CD4-positive, alpha-beta T cell (primary cell): ENCODE measurements around the gene CDRT15. TPM values are rescaled to one million over a fixed set of nuclear protein-coding genes. Genes with fewer than 3 reads are reported as not detected.

Experiments used
- ATAC-seq: fragments of 200-7000 bp; cut with Tn5 transposase; one replicate; pipeline ENCODE4 v1.10.0; 2022; ENCODE audit warnings: mild to moderate bottlenecking; ENCODE audit not compliant: poor library complexity
- CTCF ChIA-PET: fragments of 350-600 bp; sonication (Branson Sonifier 250); formaldehyde crosslinking; loops from one replicate; lab custom pipeline; 2021; ENCODE audit warnings: antibody characterized with exemption, inconsistent platforms; lab: Charles Lee
- POLR2A ChIA-PET: fragments of 350-600 bp; sonication (Branson Sonifier 250); formaldehyde crosslinking; loops from one replicate; lab custom pipeline; 2021; ENCODE audit warnings: antibody characterized with exemption, inconsistent platforms; lab: Charles Lee
- DNase-seq, 14 experiments: peaks; one replicate each; pipeline ENCODE4 v3.0.0-alpha.2; 2013 to 2020; ENCODE audit warnings: mixed read lengths in 2 of 14
- H3K27ac ChIP-seq, 2 donors: one replicate each; pipeline versions ENCODE4 v1.5.1 to v1.7.0; 2013; ENCODE audit warnings: low read length in 2 of 2, low read depth in 1 of 2, mild to moderate bottlenecking in 1 of 2
- H3K27me3 ChIP-seq, 2 experiments: 1 replicate in 1 of 2; 2 replicates in 1 of 2; pipeline versions ENCODE4 v1.6.1 to v1.7.0; 2013; ENCODE audit warnings: low read length in 2 of 2, control low read depth in 1 of 2, mild to moderate bottlenecking in 1 of 2, moderate library complexity in 1 of 2; ENCODE audit not compliant: insufficient read depth in 2 of 2, control insufficient read depth in 1 of 2
- H3K36me3 ChIP-seq: one replicate; pipeline ENCODE4 v1.6.1; 2013; ENCODE audit warnings: low read length, control low read depth; ENCODE audit not compliant: insufficient read depth
- H3K4me1 ChIP-seq: one replicate; pipeline ENCODE4 v1.6.1; 2013; ENCODE audit warnings: low read length, control low read depth; ENCODE audit not compliant: insufficient read depth
- H3K4me3 ChIP-seq: one replicate; pipeline ENCODE4 v1.5.1; 2013; ENCODE audit warnings: mild to moderate bottlenecking, low read length, moderate library complexity
- H3K9me3 ChIP-seq, 2 experiments: 1 replicate in 1 of 2; 2 replicates in 1 of 2; pipeline versions ENCODE4 v1.6.1 to v1.7.0; 2013; ENCODE audit warnings: low read length in 2 of 2, mild to moderate bottlenecking in 2 of 2, control low read depth in 1 of 2, moderate library complexity in 1 of 2; ENCODE audit not compliant: control insufficient read depth in 1 of 2, insufficient read depth in 1 of 2
- H3K27ac Mint-ChIP-seq: one replicate; pipeline ENCODE4 v1.8.0; 2020; ENCODE audit warnings: mixed read lengths
- H3K27me3 Mint-ChIP-seq: one replicate; pipeline ENCODE4 v1.8.0; 2021; ENCODE audit warnings: mixed read lengths
- H3K36me3 Mint-ChIP-seq: one replicate; pipeline ENCODE4 v1.8.0; 2021; ENCODE audit warnings: low read depth, mixed read lengths
- H3K4me1 Mint-ChIP-seq: one replicate; pipeline ENCODE4 v1.8.0; 2021; ENCODE audit warnings: low read depth, mixed read lengths
- H3K4me3 Mint-ChIP-seq: one replicate; pipeline ENCODE4 v1.8.0; 2020; ENCODE audit warnings: mild to moderate bottlenecking, mixed read lengths
- H3K9me3 Mint-ChIP-seq: one replicate; pipeline ENCODE4 v1.8.0; 2020; ENCODE audit warnings: mixed read lengths
- CTCF ChIP-seq: fragments of 200-600 bp; IDR thresholded peaks from one replicate; pipeline ENCODE4 v1.8.0; 2022; ENCODE audit warnings: antibody characterized with exemption, mild to moderate bottlenecking
- intact Hi-C, 2 experiments: fragments of 100-400 bp; cut with DNase I in 1 of 2; cut with micrococcal nuclease in 1 of 2; formaldehyde crosslinking; loops; one replicate each; pipeline versions ENCODE4 v1.15.1 to v1.9.0; 2023 to 2025; cut with DNase I, micrococcal nuclease
- total RNA-seq, 174 experiments: library from RNA in 2 of 174; stranded (reverse) in 2 of 174; gene quantifications; one replicate each; pipeline ENCODE4 v1.2.3 and lab custom pipeline; 2021 to 2026

Gene CDRT15
- total RNA-seq, 2 experiments from 2014 or later = not detected

- no peak for TF ChIP-seq CTCF
- Mint-ChIP-seq H3K4me3 (no peak overlapping the region), H3K4me1 (no peaks in the 10 kb centered on the region), H3K27ac (no peak overlapping the region), H3K27me3 (no peaks in the 10 kb centered on the region), H3K9me3 (no peaks in the 10 kb centered on the region), H3K36me3 (no peaks in the 10 kb centered on the region)
- DNase-seq (no peak), ATAC-seq (no peak)
- intact Hi-C loops = no loop called here
- H3K36me3 ChIP-seq = no peaks in the 10 kb centered on the region
- CTCF ChIA-PET = no interaction called here
- H3K4me3 ChIP-seq = no peak overlapping the region
- no peaks in the 10 kb centered on the region for H3K27me3 ChIP-seq
- no peaks in the 10 kb centered on the region for H3K9me3 ChIP-seq
- no peak overlapping the region for H3K27ac ChIP-seq
- no peaks in the 10 kb centered on the region for H3K4me1 ChIP-seq
- POLR2A ChIA-PET = no interaction called here
Measured at GRCh38 chr17:14228903-14229302, 7.8 kb downstream of the CDRT15 start.

DNA sequence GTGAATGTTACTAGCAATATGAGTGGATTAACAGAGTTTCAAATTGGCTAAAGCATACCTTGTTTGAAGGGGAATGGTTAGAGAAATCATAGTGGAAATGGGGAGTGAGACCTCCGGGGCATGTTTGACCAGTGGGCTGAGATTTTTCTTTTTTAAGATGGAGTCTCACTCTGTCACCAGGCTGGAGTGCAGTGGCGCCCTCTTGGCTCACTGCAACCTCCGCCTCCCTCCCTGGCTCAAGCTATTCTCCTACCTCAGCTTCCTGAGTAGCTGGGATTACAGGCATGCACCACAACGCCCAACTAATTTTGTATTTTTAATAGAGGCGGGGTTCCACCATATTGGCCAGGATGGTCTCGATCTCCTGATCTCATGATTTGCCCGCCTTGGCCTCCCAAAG is 9.6 kb downstream of the CDRT15 start:
- H3K36me3 ChIP-seq = no peaks in the 10 kb centered on the region
- no peaks in the 10 kb centered on the region for H3K27me3 ChIP-seq
- H3K27me3 Mint-ChIP-seq = no peaks in the 10 kb centered on the region
- H3K27ac Mint-ChIP-seq = no peak overlapping the region
- no peaks in the 10 kb centered on the region for H3K4me1 Mint-ChIP-seq
- H3K27ac ChIP-seq = no peak overlapping the region
- TF ChIP-seq CTCF = no peak
- no peaks in the 10 kb centered on the region for H3K36me3 Mint-ChIP-seq
- POLR2A ChIA-PET = no interaction called here
- intact Hi-C loops = no loop called here
- CTCF ChIA-PET = no interaction called here
- DNase-seq = no peak
- ATAC-seq = no peak
- no peak overlapping the region for H3K4me3 ChIP-seq
- H3K9me3 ChIP-seq = no peaks in the 10 kb centered on the region
- no peaks in the 10 kb centered on the region for H3K4me1 ChIP-seq
- H3K9me3 Mint-ChIP-seq = no peaks in the 10 kb centered on the region
- no peak overlapping the region for H3K4me3 Mint-ChIP-seq

DNA sequence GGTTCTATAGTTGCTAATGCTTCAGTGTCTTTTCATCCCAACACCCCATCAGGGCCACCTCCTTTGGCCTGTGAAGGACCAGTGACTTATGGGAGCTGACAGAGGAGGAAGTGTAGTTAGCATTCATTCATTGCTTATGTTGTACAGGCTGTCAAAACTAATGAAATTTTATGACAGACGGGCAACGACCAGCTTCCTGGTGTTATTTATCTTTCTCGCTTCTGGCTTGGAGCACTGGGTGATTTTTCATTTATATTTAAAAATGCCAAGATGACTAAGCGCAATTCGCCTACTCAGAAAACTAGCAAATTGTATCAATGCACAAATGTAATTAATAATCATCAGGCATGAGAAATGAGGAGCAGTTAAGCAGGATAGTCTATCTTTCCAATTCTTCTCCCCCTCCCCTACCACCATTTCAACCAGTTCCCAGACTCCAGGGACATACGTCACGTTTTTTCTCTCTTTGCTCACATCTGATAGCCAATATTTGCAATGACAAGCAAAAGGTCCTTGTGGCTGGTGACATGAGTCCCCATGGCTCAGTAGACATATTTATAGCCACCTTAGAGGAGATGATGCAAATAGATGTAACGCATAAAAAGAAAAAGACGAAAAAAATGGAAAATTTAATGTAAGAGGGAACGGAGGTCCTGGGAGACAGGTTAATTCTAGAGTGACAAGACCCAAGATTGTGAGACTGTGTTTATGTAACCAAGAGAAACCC is 11.2 kb downstream of the CDRT15 start:
- no peaks in the 10 kb centered on the region for H3K36me3 Mint-ChIP-seq
- H3K4me1 Mint-ChIP-seq = no peaks in the 10 kb centered on the region
- no peaks in the 10 kb centered on the region for H3K4me1 ChIP-seq
- DNase-seq (no peak), ATAC-seq (no peak)
- CTCF ChIA-PET = no interaction called here
- POLR2A ChIA-PET = no interaction called here
- no peak overlapping the region for H3K4me3 ChIP-seq
- H3K36me3 ChIP-seq = no peaks in the 10 kb centered on the region
- no peak for TF ChIP-seq CTCF
- no peaks in the 10 kb centered on the region for H3K27me3 ChIP-seq
- no peaks in the 10 kb centered on the region for H3K9me3 ChIP-seq
- H3K27ac ChIP-seq = no peak overlapping the region
- H3K4me3 Mint-ChIP-seq = no peak overlapping the region
- no peaks in the 10 kb centered on the region for H3K27me3 Mint-ChIP-seq
- no peaks in the 10 kb centered on the region for H3K9me3 Mint-ChIP-seq
- H3K27ac Mint-ChIP-seq = no peak overlapping the region
- intact Hi-C loops = no loop called here
